ENCODE measurements around the gene HMGXB4. TPM values are rescaled to one million over a fixed set of nuclear protein-coding genes. Genes with fewer than 3 reads are reported as not detected.
A peak's percentile ranks its signal among the peaks of the same experiment; 100 is the strongest.

Gene HMGXB4
- total and polyA plus RNA-seq, 2 of the 8 experiments (the other 6 are each of a cell fraction or from before 2014, with no cell fraction given), result 20.9 to 41.3 TPM

- TF ChIP-seq CHD7 (IDR thresholded peaks at IDR 0.05; ENCODE audit: insufficient replicate concordance, low read length), result no peak
- peak; percentile 99 for TF ChIP-seq SP2 (IDR thresholded peaks at IDR 0.05; ENCODE audit: low read length)
- TF ChIP-seq GABPA (IDR thresholded peaks at IDR 0.05; ENCODE audit: borderline replicate concordance, insufficient read depth, low read length), result no peak
- TF ChIP-seq CEBPB (IDR thresholded peaks at IDR 0.05; ENCODE audit: low read depth, low read length), result no peak
- TF ChIP-seq SIX5 (IDR thresholded peaks at IDR 0.05; ENCODE audit: low read depth, low read length), result no peak
- peak; percentile 76; the same call in 1 of the 2 replicates for TF ChIP-seq JUND (IDR thresholded peaks at IDR 0.05; ENCODE audit: low read length)
- TF ChIP-seq CREB1 (IDR thresholded peaks at IDR 0.05), result peak; percentile 92
- TF ChIP-seq POU5F1 (IDR thresholded peaks at IDR 0.05; ENCODE audit: low read depth, low read length), result no peak
- no peak for TF ChIP-seq CHD1 (IDR thresholded peaks at IDR 0.05; ENCODE audit: low read depth, low read length)
- no peak for TF ChIP-seq CBX8 (IDR thresholded peaks at IDR 0.05; ENCODE audit: borderline replicate concordance, low read depth, low read length)
- peak in 1 of 2 experiments; percentile 75; a peak in 2 of 3 replicates for TF ChIP-seq POLR2A (IDR thresholded peaks at IDR 0.05; ENCODE audit: control extremely low read depth in 1 of 2, low read depth in 2 of 2, low read length in 2 of 2)
- no peak for TF ChIP-seq SUZ12 (IDR thresholded peaks at IDR 0.05; ENCODE audit: low read length)
These were observed 42.6 kb downstream of the HMGXB4 start, which contains the start of gene TOM1 (continued) for GRCh38 chr22:35299673-35300499.

All from H1 (cell line).